Measurements from ENCODE around the gene ZNF383.
"Not testable (repeated sequence)": the region's sequence is repeated elsewhere in the genome, so short reads cannot be mapped to it uniquely, and the experiment has no call there.

ZNF383 gene

GRCh38 chr19:37251308-37252229 lies 33.6 kb downstream of the ZNF383 start:
- in situ Hi-C loops (cut with MboI; ENCODE audit: low sequenced_read_pairs), result no loop called here
- Histone ChIP-seq H3K27me3 (ENCODE audit: low read depth) (no peaks in the 10 kb centered on the region), H3K4me1 (no peaks in the 10 kb centered on the region), H3K9me3 (peaks cover 2% of the 10 kb centered on the region; the same call in 1 of the 2 replicates), H3K4me3 (no peak overlapping the region), H3K36me3 (replicated peaks) (no peaks in the 10 kb centered on the region)
- no peak for DNase-seq (ENCODE audit: low spot score in 2 of 2)

DNA sequence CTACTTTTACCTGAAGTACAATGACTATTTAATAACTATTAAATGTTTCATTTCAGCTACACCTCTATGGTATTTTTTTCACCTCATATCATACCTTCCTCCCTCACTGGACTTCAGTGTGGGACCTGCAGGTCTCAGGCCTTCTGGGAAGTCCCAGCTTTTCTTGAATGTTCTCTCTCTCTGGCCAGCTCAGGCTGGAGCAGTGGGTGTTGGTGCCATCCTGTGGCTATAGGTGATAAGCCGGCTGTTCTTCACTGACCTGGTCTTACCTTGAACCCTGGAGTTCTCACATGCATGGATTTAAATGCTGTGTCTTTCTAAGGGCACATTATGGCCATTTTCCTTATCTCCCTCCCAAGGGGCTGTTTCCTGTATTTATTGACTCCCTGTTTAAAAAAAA lies 45.0 kb downstream of the ZNF383 start:
- H3K4me3 ChIP-seq; H3K9me3 ChIP-seq; H3K36me3 ChIP-seq (replicated peaks); H3K27me3 ChIP-seq (ENCODE audit: low read depth); H3K4me1 ChIP-seq; DNase-seq (ENCODE audit: low spot score in 2 of 2); in situ Hi-C loops (cut with MboI; ENCODE audit: low sequenced_read_pairs): not testable (repeated sequence)

DNA sequence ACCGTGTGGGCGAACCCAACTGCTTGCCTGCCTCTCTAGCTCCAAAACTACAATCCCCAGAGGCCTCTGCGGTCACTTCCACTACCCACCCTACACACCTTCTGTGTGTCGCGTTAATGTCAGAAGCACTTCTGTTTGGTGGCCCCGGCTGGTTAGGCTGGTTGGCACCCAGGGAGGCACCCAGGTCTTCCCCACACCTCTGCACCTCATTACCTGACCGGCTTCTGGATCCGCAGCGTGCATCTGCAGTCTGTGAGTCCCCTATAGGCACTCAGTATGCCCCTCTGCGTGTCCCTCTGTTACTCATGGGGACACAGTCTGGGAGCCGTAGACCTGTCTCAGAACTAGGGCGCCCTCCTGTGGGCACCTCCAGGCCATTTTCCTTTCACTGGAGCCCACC lies 49.0 kb downstream of the ZNF383 start:
- in situ Hi-C loops (cut with MboI; ENCODE audit: low sequenced_read_pairs); H3K4me3 ChIP-seq; H3K27me3 ChIP-seq (ENCODE audit: low read depth); H3K36me3 ChIP-seq (replicated peaks); H3K9me3 ChIP-seq; DNase-seq (ENCODE audit: low spot score in 2 of 2); H3K4me1 ChIP-seq: not testable (repeated sequence)

GRCh38 chr19:37267755-37268154 lies 49.7 kb downstream of the ZNF383 start:
- H3K36me3 ChIP-seq (replicated peaks); H3K27me3 ChIP-seq (ENCODE audit: low read depth); in situ Hi-C loops (cut with MboI; ENCODE audit: low sequenced_read_pairs); H3K4me1 ChIP-seq; H3K9me3 ChIP-seq; H3K4me3 ChIP-seq; DNase-seq (ENCODE audit: low spot score in 2 of 2): not testable (repeated sequence)

DNA sequence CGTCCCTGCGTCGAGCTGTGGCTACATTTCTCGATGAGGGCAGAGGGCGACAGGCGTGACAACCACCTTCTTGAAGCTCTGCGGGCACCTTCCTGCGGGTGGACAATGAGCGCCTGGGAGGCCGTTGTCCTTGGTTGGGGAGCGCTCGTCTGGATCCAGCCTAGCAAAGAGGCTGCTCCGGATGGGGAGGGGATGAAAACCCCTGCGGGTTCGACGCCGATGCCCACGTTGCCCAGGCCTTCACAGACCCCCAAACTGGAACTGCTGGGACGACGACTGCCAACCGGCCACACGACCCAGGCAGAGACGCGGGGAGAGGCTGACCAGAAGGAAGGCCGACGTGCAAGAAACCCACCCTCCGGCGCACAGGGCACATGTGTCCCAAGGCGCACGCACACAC lies 62.6 kb downstream of the ZNF383 start:
- in situ Hi-C loops (cut with MboI; ENCODE audit: low sequenced_read_pairs), result not testable (repeated sequence)

DNA sequence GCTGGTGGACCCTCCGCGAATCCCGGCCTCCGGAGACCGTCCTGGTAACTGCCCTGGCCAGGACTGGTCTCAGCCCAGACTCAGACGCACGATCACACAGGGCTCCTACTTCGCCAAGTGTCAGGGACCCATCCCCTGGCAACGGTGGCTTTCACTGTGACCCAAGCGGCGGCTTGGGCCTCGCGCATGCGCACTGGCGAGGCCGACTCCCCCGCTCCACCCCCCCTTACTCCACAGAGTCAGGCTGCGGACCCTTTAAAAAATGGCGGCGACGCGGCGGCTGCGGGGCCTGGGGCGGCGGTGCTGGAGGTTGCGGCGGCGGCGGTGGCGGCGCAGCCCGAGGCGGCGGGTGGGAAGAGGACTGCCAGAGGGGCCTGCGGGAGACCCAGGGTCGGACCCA lies 66.0 kb downstream of the ZNF383 start:
- DNase-seq (ENCODE audit: low spot score in 2 of 2); H3K36me3 ChIP-seq (replicated peaks); H3K4me1 ChIP-seq; in situ Hi-C loops (cut with MboI; ENCODE audit: low sequenced_read_pairs); H3K27me3 ChIP-seq (ENCODE audit: low read depth); H3K9me3 ChIP-seq; H3K4me3 ChIP-seq: not testable (repeated sequence)

More for the DNA sequence above, 62.6 kb downstream of the ZNF383 start:
- H3K4me3 ChIP-seq; H3K4me1 ChIP-seq; H3K27me3 ChIP-seq (ENCODE audit: low read depth); DNase-seq (ENCODE audit: low spot score in 2 of 2); H3K9me3 ChIP-seq; H3K36me3 ChIP-seq (replicated peaks): not testable (repeated sequence)

GRCh38 chr19:37289229-37289628 lies 71.2 kb downstream of the ZNF383 start:
- H3K9me3 ChIP-seq; DNase-seq (ENCODE audit: low spot score in 2 of 2); in situ Hi-C loops (cut with MboI; ENCODE audit: low sequenced_read_pairs); H3K4me3 ChIP-seq; H3K4me1 ChIP-seq; H3K36me3 ChIP-seq (replicated peaks); H3K27me3 ChIP-seq (ENCODE audit: low read depth): not testable (repeated sequence)

- in situ Hi-C loops (cut with MboI; ENCODE audit: low sequenced_read_pairs); H3K36me3 ChIP-seq (replicated peaks); H3K9me3 ChIP-seq; H3K4me3 ChIP-seq; H3K4me1 ChIP-seq; H3K27me3 ChIP-seq (ENCODE audit: low read depth): not testable (repeated sequence)
- DNase-seq (ENCODE audit: low spot score in 2 of 2), result peak in 1 of 2 experiments; percentile 51
These were observed 75.3 kb downstream of the ZNF383 start for GRCh38 chr19:37292998-37293939.

GRCh38 chr19:37294246-37294645 lies 76.2 kb downstream of the ZNF383 start:
- peak in 1 of 2 experiments; percentile 45 for DNase-seq (ENCODE audit: low spot score in 2 of 2)
- H3K4me1 ChIP-seq; H3K36me3 ChIP-seq (replicated peaks); in situ Hi-C loops (cut with MboI; ENCODE audit: low sequenced_read_pairs); H3K27me3 ChIP-seq (ENCODE audit: low read depth); H3K9me3 ChIP-seq; H3K4me3 ChIP-seq: not testable (repeated sequence)
